Measurements from ENCODE around the gene RBM24.

- no peak for TF ChIP-seq CEBPG (CRISPR knock-in tag; IDR thresholded peaks at IDR 0.05)
- TF ChIP-seq CEBPG (tag; conservative IDR thresholded peaks at IDR 0.05 in 1 of 2, IDR thresholded peaks at IDR 0.05 in 1 of 2) = no peak
- no peak for TF ChIP-seq CTCF (IDR thresholded peaks at IDR 0.05 in 2 of 3, conservative IDR thresholded peaks at IDR 0.05 in 1 of 3; ENCODE audit: insufficient read depth in 2 of 3, low read depth in 1 of 3, low read length in 3 of 3)
- no peak for TF ChIP-seq PHF8 (IDR thresholded peaks at IDR 0.05; ENCODE audit: borderline replicate concordance, low read length)
- TF ChIP-seq ZFP36 (IDR thresholded peaks at IDR 0.05; ENCODE audit: low read depth, low read length, partially characterized antibody) = no peak
- no peak for TF ChIP-seq ZFX (CRISPR knock-in tag; IDR thresholded peaks at IDR 0.05)
- no peak for TF ChIP-seq TAF1 (IDR thresholded peaks at IDR 0.05; ENCODE audit: control insufficient read depth, extremely low read depth, insufficient read depth, low read length, severe bottlenecking)
- no peak for TF ChIP-seq SMC3 (conservative IDR thresholded peaks at IDR 0.05; ENCODE audit: insufficient read depth, low read depth, low read length)
- no peak for TF ChIP-seq POLR2AphosphoS5 (IDR thresholded peaks at IDR 0.05; ENCODE audit: control insufficient read depth, insufficient read depth, low read depth, low read length)
- TF ChIP-seq CCAR2 (IDR thresholded peaks at IDR 0.05; ENCODE audit: low read depth, low read length) = no peak
- no peak for TF ChIP-seq ZNF23 (CRISPR knock-in tag; IDR thresholded peaks at IDR 0.05)
- TF ChIP-seq NFIX (CRISPR knock-in tag; IDR thresholded peaks at IDR 0.05; ENCODE audit: low read depth) = no peak
- no peak for TF ChIP-seq POLR2A (conservative IDR thresholded peaks at IDR 0.05)
These were observed 43.9 kb upstream of the RBM24 start for GRCh38 chr6:17237246-17237645.
